ENCODE results near the gene ERBB4.

DNA sequence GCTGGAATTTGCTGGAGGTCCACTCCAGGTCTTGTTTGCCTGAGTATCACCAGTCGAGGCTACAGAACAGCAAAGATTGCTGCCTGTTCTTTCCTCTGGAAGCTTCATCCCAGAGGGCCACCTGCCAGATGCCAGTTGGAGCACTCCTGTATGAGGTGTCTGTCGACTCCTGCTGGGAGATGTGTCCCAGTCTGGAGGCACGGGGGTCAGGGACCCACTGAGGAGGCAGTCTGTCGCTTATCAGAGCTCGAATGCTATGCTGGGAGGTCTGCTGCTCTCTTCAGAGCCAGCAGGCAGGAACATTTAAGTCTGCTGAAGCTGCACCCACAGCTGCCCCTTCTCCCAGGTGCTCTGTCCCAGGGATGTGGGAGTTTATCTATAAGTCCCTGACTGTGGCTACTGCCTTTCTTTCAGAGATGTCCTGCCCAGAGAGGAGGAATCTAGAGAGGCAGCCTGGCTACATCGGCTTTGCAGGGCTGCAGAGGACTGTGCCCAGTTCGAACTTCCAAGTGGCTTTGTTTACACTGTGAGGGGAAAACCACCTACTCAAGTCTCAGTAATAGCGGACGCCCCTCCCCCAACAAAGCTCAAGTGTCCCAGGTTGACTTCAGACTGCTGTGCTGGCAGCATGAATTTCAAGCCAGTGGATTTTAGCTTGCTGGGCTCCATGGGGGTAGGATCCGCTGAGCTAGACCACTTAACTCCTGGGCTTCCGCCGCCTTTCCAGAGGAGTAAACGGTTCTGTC is 301.1 kb downstream of the ERBB4 start:
- TF ChIP-seq, protein P1, sequence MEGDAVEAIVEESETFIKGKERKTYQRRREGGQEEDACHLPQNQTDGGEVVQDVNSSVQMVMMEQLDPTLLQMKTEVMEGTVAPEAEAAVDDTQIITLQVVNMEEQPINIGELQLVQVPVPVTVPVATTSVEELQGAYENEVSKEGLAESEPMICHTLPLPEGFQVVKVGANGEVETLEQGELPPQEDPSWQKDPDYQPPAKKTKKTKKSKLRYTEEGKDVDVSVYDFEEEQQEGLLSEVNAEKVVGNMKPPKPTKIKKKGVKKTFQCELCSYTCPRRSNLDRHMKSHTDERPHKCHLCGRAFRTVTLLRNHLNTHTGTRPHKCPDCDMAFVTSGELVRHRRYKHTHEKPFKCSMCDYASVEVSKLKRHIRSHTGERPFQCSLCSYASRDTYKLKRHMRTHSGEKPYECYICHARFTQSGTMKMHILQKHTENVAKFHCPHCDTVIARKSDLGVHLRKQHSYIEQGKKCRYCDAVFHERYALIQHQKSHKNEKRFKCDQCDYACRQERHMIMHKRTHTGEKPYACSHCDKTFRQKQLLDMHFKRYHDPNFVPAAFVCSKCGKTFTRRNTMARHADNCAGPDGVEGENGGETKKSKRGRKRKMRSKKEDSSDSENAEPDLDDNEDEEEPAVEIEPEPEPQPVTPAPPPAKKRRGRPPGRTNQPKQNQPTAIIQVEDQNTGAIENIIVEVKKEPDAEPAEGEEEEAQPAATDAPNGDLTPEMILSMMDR (IDR thresholded peaks at IDR 0.05 in 2 of 3, conservative IDR thresholded peaks at IDR 0.05 in 1 of 3; ENCODE audit: control insufficient read depth in 2 of 3, extremely low read depth in 1 of 3, insufficient read depth in 1 of 3, low read depth in 3 of 3, low read length in 3 of 3), result no peak
- no peak for TF ChIP-seq NFYB (IDR thresholded peaks at IDR 0.05; ENCODE audit: insufficient read depth, low read depth, low read length)
- TF ChIP-seq, protein P2, sequence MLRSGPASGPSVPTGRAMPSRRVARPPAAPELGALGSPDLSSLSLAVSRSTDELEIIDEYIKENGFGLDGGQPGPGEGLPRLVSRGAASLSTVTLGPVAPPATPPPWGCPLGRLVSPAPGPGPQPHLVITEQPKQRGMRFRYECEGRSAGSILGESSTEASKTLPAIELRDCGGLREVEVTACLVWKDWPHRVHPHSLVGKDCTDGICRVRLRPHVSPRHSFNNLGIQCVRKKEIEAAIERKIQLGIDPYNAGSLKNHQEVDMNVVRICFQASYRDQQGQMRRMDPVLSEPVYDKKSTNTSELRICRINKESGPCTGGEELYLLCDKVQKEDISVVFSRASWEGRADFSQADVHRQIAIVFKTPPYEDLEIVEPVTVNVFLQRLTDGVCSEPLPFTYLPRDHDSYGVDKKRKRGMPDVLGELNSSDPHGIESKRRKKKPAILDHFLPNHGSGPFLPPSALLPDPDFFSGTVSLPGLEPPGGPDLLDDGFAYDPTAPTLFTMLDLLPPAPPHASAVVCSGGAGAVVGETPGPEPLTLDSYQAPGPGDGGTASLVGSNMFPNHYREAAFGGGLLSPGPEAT (IDR thresholded peaks at IDR 0.05; ENCODE audit: low read depth), result no peak
- TF ChIP-seq SIX5 (IDR thresholded peaks at IDR 0.05; ENCODE audit: low read depth, low read length, severe bottlenecking), result no peak
